Keratinocyte (primary cell): ENCODE data around the gene OR2A42.
"Not testable (repeated sequence)": the region's sequence is repeated elsewhere in the genome, so short reads cannot be mapped to it uniquely, and the experiment has no call there.

Experiments used
- EZH2 ChIP-seq: IDR thresholded peaks from one replicate; pipeline ENCODE4 v1.6.1; 2012; ENCODE audit warnings: inconsistent platforms, mild to moderate bottlenecking, low read length, moderate library complexity
- TF ChIP-seq, protein P1 (sequence below), 3 experiments: IDR thresholded peaks in 1 of 3; conservative IDR thresholded peaks in 1 of 3; optimal IDR thresholded peaks in 1 of 3; 2 replicates in 2 of 3; 3 replicates in 1 of 3; pipeline versions ENCODE3 to v1.5.1; 2011; ENCODE audit warnings: low read length in 3 of 3, mild to moderate bottlenecking in 3 of 3, moderate library complexity in 2 of 3, control low read depth in 1 of 3, inconsistent platforms in 1 of 3; ENCODE audit not compliant: insufficient read depth in 2 of 3; ENCODE audit errors: extremely low read depth in 1 of 3

- TF ChIP-seq, protein P1, sequence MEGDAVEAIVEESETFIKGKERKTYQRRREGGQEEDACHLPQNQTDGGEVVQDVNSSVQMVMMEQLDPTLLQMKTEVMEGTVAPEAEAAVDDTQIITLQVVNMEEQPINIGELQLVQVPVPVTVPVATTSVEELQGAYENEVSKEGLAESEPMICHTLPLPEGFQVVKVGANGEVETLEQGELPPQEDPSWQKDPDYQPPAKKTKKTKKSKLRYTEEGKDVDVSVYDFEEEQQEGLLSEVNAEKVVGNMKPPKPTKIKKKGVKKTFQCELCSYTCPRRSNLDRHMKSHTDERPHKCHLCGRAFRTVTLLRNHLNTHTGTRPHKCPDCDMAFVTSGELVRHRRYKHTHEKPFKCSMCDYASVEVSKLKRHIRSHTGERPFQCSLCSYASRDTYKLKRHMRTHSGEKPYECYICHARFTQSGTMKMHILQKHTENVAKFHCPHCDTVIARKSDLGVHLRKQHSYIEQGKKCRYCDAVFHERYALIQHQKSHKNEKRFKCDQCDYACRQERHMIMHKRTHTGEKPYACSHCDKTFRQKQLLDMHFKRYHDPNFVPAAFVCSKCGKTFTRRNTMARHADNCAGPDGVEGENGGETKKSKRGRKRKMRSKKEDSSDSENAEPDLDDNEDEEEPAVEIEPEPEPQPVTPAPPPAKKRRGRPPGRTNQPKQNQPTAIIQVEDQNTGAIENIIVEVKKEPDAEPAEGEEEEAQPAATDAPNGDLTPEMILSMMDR (optimal IDR thresholded peaks at IDR 0.05 in 1 of 3, IDR thresholded peaks at IDR 0.05 in 1 of 3, conservative IDR thresholded peaks at IDR 0.05 in 1 of 3; ENCODE audit: extremely low read depth in 1 of 3, insufficient read depth in 2 of 3, low read length in 3 of 3): not testable (repeated sequence)
- TF ChIP-seq EZH2: not testable (repeated sequence)
Observed at GRCh38 chr7:144247674-144248330, 8.4 kb upstream of the OR2A42 start.
